Left cardiac atrium (tissue), 4 donors: ENCODE data around the gene AHI1. TPM values are rescaled to one million over a fixed set of nuclear protein-coding genes. Genes with fewer than 3 reads are reported as not detected.
"Not testable (repeated sequence)": the region's sequence is repeated elsewhere in the genome, so short reads cannot be mapped to it uniquely, and the experiment has no call there.

Experiments used
- ATAC-seq, 2 donors: fragments of 200-7000 bp; cut with Tn5 transposase; one replicate each; pipeline ENCODE4 v1.9.1; 2020; ENCODE audit warnings: mild to moderate bottlenecking in 2 of 2, moderate library complexity in 2 of 2
- DNase-seq: peaks from one replicate; pipeline ENCODE4 v3.0.0-alpha.2; 2020
- intact Hi-C, 2 donors: fragments of 100-400 bp; cut with DNase I; formaldehyde crosslinking; loops; one replicate each; pipeline versions ENCODE4 v1.14.1 to v1.15.1; 2022 to 2023
- total RNA-seq, 2 donors: library from RNA; stranded (reverse); fragmentation: NEBNext Ultra II Directional; extraction: Animal tissue kit (Norgen Biotek cat#: 25700); gene quantifications; one replicate each; pipeline ENCODE4 v1.2.1, GENCODE V29; 2021
- donor health status: DM: no; HTN: yes; CAD: no.
- donor health status: DM: no; HTN: yes; CAD: no; lungs with severe emphysema.
- donor health status: DM: yes; HTN: yes; CAD: no.
- donor health status: Dilated cardiomyopathy.

AHI1 gene
- total RNA-seq, 2 donors from 2014 or later = 13.1 to 18.0 TPM

DNA sequence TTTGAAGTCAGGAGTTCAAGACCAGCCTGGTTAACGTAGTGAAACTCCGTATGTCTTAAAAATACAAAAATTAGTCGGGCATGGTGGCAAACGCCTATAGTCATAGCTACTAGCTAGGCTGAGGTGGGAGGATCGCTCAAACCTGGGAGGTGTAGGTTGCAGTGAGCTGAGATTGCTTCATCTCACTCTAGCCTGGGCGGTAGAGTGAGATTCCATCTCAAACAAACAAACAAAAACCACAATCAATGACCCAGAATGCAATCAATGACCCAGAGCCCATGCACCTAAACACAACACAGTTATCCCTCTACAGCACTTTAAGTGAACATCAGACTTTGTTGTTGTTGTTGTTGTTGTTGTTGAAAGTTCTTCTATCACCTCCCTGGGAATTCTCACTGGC, 238.6 kb downstream of the AHI1 start:
- DNase-seq = no peak
- intact Hi-C loops = no loop called here
- ATAC-seq = no peak

DNA sequence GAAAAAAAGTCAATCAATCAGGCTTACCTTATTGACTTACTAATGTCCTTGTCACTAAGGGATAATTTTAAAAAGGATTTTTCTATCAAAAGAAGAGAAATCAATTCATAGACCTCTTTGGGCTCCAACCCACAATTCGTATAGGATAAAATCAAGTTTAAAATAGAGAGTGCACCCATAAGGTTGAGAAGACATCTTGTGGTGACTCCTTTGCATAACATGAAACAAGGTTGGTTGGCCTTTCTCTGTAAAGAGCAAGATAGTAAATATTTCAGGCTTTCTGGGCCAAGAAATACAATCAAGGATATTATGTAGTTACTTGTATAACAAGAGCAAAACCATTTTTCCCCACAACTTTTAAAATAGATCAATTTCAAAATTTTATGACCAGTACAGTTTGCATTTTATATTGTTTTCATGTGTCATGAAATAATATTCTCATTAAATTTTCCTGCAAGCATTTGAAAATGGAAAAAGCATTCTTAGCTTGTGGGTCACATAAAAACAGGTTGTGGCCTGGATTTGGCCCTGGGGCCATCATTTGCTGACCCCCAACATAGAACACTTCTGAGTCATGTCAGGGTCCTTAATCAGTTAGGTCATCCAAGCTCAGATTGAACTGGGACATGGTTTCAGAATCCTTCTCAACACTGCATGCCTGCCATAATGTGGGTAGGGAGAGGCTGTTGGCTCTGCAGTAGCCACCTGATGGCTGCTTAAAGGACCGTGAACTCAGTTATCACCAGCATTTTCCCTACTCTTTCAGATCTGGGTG, 239.7 kb downstream of the AHI1 start:
- intact Hi-C loops = no loop called here
- no peak for ATAC-seq
- no peak for DNase-seq

DNA sequence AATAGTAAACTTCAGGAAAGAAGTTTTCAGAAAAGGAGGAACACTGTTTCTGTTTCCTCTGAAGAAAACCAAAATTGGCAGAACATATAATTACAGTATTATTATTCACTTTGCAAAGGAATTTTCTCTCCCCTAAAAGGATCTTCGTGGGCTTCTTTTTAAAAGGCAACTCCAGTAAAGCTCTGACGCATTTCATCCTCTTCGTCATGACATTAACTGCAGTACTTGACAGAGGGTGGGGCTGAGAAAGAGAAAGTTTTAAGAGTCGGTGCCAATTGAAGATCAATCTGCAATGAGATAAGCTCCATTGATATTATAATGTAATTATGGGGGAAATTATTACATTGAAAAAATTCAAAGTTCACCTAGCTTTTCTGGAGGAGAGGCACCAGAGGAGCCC, 240.7 kb downstream of the AHI1 start:
- intact Hi-C loops = no loop called here
- ATAC-seq = no peak

DNA sequence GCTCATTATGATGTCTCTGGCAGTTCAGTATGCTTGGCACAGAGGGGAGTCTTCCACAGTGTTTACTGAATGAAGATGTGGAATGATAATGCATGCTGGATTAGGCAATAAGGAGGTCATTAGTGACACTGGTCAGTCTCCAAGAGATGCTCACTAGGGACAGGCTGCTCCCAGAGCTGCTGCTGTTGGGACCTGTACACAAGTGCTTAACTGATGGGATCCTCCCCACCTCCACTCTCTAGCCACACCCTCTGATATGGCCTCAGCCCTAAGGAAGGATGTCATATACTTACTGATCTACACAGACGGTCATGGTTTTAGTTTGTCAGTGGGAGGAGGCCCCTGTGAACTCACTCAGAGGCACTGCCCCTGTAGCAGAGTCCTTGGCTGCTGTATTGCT, 243.1 kb downstream of the AHI1 start:
- ATAC-seq (no peak), DNase-seq (no peak)
- intact Hi-C loops = no loop called here

More for the DNA sequence above, 240.7 kb downstream of the AHI1 start:
- no peak for DNase-seq

DNA sequence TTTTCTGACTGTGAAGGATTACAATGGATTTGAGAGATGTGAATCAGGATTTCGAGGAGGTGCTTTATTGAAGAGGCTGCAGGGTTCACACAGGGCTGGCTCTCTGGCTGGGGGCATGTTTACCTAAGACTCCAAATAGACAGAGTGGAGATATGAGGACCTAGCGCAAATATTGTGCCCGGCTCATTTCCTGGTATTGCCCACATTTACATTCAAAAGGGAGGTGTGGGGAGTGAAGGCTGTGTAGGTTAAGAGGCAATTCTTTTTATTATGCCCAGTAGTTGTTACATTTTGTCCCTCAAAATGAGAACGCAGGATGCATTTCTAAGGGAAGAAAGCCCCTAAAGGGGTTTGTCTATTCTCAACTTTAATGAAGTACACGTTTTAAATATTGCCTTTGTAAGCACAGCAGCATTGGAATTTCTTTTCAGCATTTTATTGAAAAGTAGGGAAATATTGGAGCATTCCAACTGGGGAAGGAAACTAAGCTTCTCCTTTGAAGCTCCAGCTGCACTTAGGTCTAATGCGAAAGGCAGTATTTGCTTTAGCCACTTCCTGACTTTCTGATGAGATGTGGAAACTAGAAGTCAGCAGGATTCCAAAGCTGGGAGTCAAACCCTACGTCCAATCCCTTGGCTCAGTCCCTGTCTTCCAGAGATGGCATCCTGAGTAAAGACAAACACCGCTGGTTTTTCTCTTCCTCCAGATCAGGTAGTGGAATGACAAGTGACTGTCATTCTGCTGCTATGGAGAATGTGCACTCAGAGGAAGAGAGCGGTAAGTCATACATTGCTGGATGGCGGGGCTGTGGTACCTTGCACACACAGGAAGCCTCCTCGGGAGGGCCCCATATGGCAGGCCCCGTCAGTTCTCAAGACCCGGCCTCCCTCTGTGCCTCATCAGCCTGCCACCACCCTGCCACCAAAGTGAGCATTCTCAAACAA, 245.8 kb downstream of the AHI1 start:
- no peak for ATAC-seq
- DNase-seq = no peak
- intact Hi-C loops = no loop called here

DNA sequence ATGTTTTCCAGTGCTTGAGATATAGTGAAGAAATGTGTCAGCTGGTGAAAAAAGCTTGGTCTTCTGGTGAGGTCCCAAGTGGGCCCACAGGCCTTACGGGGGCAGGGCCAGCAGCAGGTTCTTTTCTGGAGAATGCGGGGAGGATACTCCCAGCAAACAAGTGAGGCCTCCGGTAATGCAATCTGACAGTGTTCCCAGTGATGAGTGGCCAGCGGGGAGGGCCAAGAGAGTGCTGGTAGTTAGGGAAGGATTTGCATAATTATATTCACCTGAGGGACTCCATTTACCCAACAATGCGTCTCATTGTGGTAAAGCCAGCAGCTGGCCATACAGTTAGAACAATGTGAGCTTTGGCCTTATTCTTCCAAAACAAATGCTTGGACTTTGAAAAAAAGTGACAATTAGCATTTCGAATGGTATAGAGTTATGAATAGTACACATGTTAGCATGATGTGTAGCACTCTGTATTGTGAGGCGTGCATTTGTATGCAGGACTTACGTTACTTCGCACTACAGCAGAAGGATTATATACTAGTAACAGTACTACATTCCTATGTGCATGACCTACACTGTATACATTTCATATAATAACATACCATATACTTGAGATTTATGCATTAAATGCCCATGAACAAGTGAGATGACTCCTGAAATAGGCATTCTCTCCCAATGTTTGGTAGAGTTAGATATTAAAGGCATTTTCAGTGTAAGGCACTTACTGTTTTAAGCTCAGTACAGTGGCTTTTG, 246.6 kb downstream of the AHI1 start:
- intact Hi-C loops = no loop called here
- ATAC-seq (no peak), DNase-seq (no peak)

DNA sequence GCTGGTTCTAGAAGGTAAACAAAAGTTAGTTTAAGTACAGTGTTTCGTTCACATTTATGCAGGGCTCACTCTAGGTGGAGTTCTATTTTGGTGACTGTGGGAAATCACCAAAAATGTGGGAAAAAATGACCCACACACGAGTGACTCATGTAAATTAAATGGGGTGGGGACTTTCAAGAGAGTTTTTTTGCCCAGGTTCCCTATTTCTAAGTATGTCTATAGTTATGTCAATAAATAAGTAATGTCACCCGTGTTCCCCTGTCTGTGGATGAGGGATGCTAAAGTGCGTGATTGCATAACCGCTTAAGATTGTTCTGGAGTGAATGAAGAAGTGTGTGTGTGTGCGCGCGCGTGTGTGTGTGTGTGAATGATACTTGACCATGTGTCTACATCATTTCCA, 247.3 kb downstream of the AHI1 start:
- ATAC-seq = no peak
- intact Hi-C loops = no loop called here
- DNase-seq = no peak

DNA sequence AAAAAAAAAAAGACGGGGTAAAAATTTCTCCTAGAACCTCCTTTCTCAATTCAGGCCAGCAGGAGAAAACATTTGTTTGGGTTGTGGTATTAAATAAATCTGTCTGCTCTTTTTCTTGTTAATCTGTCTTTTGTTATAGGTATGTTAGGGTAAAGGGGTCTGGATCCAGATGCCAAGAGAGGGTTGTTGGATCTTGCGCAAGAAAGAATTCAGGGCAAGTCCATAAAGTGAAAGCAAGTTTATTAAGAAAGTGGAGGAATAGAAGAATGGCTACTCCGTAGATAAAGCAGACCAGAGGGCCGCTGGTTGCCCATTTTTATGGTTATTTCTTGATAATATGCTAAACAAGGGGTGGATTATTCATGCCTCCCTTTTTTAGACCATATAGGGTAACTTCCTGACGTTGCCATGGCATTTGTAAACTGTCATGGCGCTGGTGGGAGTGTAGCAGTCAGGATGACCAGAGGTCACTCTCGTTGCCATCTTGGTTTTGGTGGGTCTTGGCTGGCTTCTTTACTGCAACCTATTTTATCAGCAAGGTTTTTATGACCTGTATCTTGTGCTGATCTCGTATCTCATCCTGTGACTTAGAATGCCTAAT, 251.0 kb downstream of the AHI1 start:
- ATAC-seq, intact Hi-C loops, DNase-seq: not testable (repeated sequence)

DNA sequence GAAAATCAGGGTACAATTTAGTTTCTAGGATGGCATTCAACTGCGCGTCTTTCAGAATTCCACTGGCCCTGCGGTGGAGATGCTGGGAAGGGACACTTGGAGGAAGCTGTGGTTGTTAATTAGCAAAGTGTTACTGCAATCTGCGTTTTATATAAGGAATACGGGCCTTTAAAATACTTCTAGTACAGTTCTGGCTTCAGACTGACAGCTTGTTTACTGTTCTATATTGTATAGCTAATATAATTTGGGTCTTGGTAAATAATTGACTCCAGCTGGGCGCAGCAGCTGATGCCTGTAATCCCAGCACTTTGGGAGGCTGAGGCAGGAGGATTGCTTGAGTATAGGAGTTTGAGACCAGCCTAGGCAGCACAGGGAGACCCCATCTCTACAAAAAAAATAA, 252.7 kb downstream of the AHI1 start:
- ATAC-seq = no peak
- intact Hi-C loops = no loop called here

DNA sequence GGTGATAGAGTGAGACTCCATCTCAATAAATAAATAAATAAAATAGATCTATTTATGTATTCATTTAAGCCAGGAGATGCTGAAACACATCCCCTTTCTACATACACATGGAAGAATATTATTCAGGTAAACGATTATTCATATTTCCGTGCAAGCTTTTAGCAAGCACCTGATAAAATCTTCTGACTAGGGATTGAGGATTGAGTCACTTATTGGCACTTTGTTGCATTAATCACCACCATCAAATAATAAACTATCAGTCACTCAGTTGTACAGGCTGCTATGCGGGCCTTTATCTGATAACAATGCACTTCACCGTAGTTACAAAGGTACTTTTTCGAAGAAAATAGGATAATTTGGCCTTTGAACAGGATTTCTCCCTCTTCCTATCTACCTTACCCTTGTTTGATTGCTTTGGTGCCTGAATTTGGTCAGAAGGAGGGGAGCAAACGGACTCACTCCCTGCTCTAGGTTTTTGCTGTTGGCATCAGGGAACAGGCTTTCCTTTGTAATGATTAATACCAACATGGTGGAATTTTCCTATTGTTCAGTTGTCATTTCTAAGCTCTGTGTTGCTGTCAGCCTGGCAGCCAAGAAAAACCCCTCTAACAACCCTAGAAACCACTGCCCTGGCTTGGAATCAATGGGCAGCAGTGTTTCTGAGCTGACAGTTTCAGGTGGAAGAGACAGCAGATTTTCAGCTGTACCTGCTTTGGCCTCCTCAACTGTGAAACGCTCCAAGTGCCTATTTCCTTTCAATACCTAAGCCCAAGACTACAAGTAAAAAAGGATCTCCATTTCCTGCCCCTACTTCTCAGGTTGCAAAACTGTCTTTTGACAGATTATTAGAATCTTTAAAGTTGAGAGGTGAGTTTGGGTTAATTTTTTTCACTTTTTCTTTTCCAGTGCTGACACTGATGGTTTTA, 253.4 kb downstream of the AHI1 start:
- intact Hi-C loops = no loop called here
- ATAC-seq (no peak), DNase-seq (no peak)

More for the DNA sequence above, 252.7 kb downstream of the AHI1 start:
- no peak for DNase-seq

DNA sequence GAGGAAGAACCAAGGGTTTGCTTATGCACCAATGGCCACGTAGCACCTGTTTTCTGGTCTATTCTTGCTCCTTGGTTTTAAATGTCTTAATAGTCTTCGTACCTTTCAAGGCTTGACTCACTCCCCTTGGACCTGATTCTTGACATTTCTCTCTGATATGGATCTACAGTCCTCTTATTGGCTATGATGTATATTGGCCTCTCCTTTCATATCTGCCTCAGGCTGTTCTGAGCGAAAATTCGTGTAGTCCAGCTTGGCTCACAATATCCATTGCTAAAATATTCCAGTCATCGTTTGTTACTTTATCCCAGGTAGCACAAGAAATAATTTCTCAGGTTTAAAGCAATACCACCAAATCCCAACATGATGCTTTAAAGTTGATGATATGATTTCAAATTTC, 256.8 kb downstream of the AHI1 start:
- DNase-seq (no peak), ATAC-seq (no peak)
- intact Hi-C loops = no loop called here

DNA sequence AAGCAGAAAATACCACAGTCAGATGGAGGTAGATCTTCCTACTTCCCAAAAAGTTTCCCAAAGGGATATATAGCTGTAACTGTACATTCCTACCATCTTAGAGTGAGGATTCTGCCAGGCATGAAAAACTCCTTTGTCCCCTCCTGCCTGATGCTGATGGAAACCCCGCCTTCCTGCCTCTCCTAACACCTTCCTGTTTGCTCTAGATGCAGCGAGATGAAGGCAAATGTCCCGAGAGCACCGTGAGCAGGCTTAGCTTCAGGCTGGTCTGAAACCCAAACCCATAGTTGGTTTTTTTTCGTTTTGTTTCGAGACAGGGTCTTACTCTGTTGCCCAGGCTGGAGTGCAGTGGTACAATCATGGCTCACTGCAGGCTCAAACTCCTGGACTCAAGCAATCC, 260.8 kb downstream of the AHI1 start:
- ATAC-seq = no peak
- intact Hi-C loops = no loop called here

DNA sequence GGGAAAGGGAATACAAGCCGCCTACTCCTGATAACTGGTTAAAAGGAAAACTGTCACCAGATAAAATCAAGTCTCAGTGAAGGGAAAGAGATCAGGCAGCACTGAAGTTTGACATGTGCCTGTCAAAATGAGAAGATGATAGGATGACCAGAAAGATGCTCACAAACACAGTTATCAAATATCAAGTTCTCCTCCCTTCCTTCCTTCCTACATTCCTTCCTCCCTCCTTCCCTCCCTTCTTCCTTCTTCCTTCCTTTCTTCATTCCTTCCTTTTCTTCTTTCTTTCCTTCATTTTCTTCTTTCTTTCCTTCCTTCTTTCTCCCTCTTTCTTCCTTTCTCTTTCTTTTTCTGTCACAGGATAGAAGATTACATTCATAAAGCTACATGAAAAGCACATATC, 261.2 kb downstream of the AHI1 start:
- intact Hi-C loops = no loop called here
- ATAC-seq (no peak), DNase-seq (no peak)

More for the DNA sequence above, 260.8 kb downstream of the AHI1 start:
- no peak for DNase-seq

DNA sequence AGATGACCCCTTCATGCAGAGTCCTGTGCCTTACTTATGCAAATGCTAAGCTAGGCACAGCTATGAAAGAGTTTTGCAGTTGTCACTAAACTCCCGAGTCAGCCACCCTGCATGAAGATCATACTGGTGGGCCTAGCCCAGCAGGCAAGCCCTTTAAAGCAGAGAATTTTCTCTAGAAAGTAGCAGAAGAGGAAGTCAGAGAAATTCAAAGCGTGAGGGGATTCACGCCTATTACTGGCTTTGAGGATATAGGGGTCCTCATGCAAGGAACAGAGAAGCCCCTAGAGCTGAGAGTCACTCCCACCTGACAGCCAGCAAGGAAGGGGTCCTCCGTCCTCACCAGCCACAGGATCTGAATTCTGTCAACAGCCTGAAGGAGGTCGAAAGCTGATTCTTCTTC, 261.8 kb downstream of the AHI1 start:
- DNase-seq = no peak
- ATAC-seq = no peak
- intact Hi-C loops = no loop called here

DNA sequence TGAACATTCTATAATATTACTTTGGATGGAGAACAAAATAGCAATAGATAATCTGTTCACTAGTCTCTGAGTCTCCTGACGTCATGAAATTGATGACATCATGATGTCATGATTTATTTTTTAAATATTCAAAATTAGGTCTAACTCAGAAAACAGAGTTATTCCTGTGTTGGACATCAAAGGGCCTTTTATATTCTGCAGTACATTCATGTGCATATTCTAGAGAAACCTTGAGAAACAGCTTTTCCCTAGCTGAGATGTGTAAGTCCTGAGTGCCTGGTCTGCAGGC, 263.1 kb downstream of the AHI1 start:
- intact Hi-C loops = no loop called here
- DNase-seq = no peak
- no peak for ATAC-seq

DNA sequence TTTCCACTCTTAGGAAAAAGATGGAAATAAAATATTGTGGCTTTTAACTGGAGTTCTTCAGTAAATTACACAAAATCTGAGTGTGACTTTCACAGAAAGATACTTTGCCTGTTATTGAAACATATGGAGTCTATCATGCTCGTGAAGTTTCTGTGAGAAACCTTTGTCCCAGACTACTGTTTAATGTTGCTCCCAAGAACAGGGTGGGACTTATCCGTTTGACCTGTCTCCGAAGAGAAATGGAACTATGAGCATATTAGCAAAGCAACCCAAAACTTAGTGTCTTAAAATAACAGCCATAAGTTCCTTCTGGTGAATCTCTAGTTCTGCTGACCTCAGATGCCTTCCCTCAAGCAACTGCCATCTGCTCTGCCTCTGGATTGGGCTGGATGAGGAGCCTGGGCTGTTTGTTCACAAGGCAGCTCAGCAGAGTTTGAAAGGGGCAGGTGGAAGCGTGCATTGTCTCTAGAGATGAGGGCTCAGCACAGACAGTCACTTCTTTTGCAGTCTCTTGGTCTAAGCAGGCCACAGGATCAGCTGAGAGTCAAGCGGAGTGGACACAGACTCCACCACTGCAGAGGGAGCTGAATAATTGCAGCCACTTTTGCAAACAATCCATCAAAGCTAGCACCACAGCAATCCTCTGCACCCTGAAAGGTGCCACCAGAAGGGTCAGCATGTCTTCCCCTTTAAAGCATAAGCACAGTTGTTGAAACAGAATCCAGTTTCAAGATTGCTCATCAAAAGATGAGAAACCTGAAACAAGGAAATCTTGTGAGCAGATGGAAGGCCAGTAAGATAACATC, 263.7 kb downstream of the AHI1 start:
- intact Hi-C loops = no loop called here
- no peak for DNase-seq
- ATAC-seq = no peak
